ENCODE measurements around the gene ABI3BP.

- TF ChIP-seq CTCF (IDR thresholded peaks at IDR 0.05) (no peak), POLR2A (IDR thresholded peaks at IDR 0.05) (no peak)
These were observed 158.9 kb downstream of the ABI3BP start for GRCh38 chr3:100834332-100834731.
